BE2C (cell line): ENCODE measurements around the gene LINGO4.
A peak's percentile ranks its signal among the peaks of the same experiment; 100 is the strongest.

ENCODE experiments used
- DNase-seq: peaks from one replicate; pipeline ENCODE4 v3.0.0-alpha.2; 2020
- H3K27me3 ChIP-seq: fragments of 250-450 bp; sonication (Bioruptor Pico); 2 replicates; pipeline ENCODE4 v1.5.1; 2020; ENCODE audit warnings: mild to moderate bottlenecking
- H3K36me3 ChIP-seq: fragments of 250-450 bp; sonication (Bioruptor Pico); 2 replicates; pipeline ENCODE4 v1.5.1; 2020; ENCODE audit warnings: mild to moderate bottlenecking
- H3K4me1 ChIP-seq: fragments of 250-450 bp; sonication (Bioruptor Pico); 2 replicates; pipeline ENCODE4 v1.5.1; 2020
- H3K4me3 ChIP-seq: 2 replicates; pipeline ENCODE4 v1.5.1; 2011; ENCODE audit warnings: low read depth, low read length
- H3K9me3 ChIP-seq: fragments of 250-450 bp; sonication (Bioruptor Pico); 2 replicates; pipeline ENCODE4 v1.5.1; 2020
- CTCF ChIP-seq: IDR thresholded peaks from 2 replicates; pipeline ENCODE4 v1.5.1; 2012; ENCODE audit warnings: mild to moderate bottlenecking, low read depth, low read length

LINGO4 gene

GRCh38 chr1:151831256-151831591, 26.0 kb upstream of the LINGO4 start:
- peaks cover 37% of the 10 kb centered on the region for H3K4me1 ChIP-seq
- no peaks in the 10 kb centered on the region for H3K36me3 ChIP-seq

GRCh38 chr1:151830055-151830454, 24.8 kb upstream of the LINGO4 start:
- Histone ChIP-seq H3K36me3 (no peaks in the 10 kb centered on the region), H3K9me3 (no peaks in the 10 kb centered on the region), H3K27me3 (no peaks in the 10 kb centered on the region), H3K4me3 (no peak overlapping the region), H3K4me1 (peaks cover 33% of the 10 kb centered on the region)
- DNase-seq: no peak
- no peak for TF ChIP-seq CTCF

More at GRCh38 chr1:151831256-151831591, 26.0 kb upstream of the LINGO4 start:
- H3K9me3 ChIP-seq: no peaks in the 10 kb centered on the region
- DNase-seq: no peak
- no peak for TF ChIP-seq CTCF
- no peak overlapping the region for H3K4me3 ChIP-seq
- H3K27me3 ChIP-seq: no peaks in the 10 kb centered on the region

- Histone ChIP-seq H3K27me3 (no peaks in the 10 kb centered on the region), H3K4me1 (peaks cover 33% of the 10 kb centered on the region), H3K9me3 (no peaks in the 10 kb centered on the region), H3K36me3 (no peaks in the 10 kb centered on the region), H3K4me3 (no peak overlapping the region)
- TF ChIP-seq CTCF: no peak
- no peak for DNase-seq
These were observed 24.3 kb upstream of the LINGO4 start for GRCh38 chr1:151829352-151830046.

GRCh38 chr1:151828921-151829320, 23.7 kb upstream of the LINGO4 start:
- DNase-seq: peak; percentile 68
- H3K27me3 ChIP-seq: no peaks in the 10 kb centered on the region
- no peak overlapping the region for H3K4me3 ChIP-seq
- no peaks in the 10 kb centered on the region for H3K36me3 ChIP-seq
- no peaks in the 10 kb centered on the region for H3K9me3 ChIP-seq
- no peak for TF ChIP-seq CTCF
- H3K4me1 ChIP-seq: peaks cover 33% of the 10 kb centered on the region

- no peaks in the 10 kb centered on the region for H3K27me3 ChIP-seq
- no peaks in the 10 kb centered on the region for H3K9me3 ChIP-seq
- TF ChIP-seq CTCF: no peak
- H3K4me3 ChIP-seq: no peak overlapping the region
- no peaks in the 10 kb centered on the region for H3K36me3 ChIP-seq
- H3K4me1 ChIP-seq: peaks cover 34% of the 10 kb centered on the region
- no peak for DNase-seq
These were observed 22.6 kb upstream of the LINGO4 start for GRCh38 chr1:151827853-151828252.

GRCh38 chr1:151825751-151826660, 20.8 kb upstream of the LINGO4 start:
- TF ChIP-seq CTCF: no peak
- H3K9me3 ChIP-seq: no peaks in the 10 kb centered on the region
- peaks cover 45% of the 10 kb centered on the region for H3K4me1 ChIP-seq
- H3K27me3 ChIP-seq: no peaks in the 10 kb centered on the region
- DNase-seq: no peak
- H3K36me3 ChIP-seq: no peaks in the 10 kb centered on the region
- H3K4me3 ChIP-seq: no peak overlapping the region
